ENCODE results near the gene GCLM. TPM values are rescaled to one million over a fixed set of nuclear protein-coding genes. Genes with fewer than 3 reads are reported as not detected.
A peak's percentile ranks its signal among the peaks of the same experiment; 100 is the strongest.
"Not testable (repeated sequence)": the region's sequence is repeated elsewhere in the genome, so short reads cannot be mapped to it uniquely, and the experiment has no call there.

The GCLM gene, protein sequence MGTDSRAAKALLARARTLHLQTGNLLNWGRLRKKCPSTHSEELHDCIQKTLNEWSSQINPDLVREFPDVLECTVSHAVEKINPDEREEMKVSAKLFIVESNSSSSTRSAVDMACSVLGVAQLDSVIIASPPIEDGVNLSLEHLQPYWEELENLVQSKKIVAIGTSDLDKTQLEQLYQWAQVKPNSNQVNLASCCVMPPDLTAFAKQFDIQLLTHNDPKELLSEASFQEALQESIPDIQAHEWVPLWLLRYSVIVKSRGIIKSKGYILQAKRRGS
- 11.1 TPM for total RNA-seq

DNA sequence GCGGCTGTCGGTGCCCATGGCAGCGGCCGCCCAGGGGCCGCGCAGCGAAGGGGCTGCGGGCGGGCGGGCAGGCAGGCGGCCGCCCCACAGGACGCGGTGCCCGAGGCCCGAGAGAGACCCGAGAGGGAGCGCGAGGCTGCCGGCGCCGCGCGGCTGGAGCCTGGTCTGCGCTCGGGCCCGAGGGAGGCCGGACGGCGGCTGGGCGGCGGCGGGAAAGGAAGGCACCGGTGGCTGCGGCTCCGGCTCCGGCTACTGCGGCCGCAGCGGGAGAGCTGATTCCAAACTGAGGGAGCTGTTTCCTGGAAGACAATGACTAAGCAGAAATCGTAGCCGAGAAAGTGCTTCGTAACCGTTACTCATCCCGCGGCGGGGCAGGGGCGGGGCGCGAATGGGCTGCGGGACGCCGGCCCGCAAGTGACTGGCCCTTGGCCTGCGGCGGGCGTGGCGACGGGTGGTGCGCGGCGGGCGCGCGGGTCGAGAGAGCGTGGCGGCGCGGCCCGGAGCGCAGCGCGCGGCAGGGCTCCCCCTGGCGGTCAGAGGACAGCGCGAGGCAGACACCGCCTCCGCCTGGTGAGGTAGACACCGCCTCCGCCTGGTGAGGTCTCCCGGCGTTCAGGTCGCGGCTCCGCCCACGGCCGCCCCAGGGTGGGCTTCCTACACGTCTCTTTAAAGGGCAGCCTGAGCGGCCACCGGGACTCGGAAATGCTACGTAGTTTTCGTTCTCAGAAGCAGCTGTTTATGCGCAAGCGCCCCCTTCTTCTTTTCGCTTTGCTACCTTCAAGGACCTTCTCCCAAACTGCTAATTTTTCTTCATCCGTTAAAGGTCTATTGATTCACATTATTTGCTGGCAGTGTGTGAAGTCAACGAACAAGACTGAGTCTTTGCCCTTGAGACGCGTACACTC, at the start of gene GCLM:
GCLM (minus strand) TSS at position 285 of the 905 bp plus-strand sequence; CDS start at position 18, 267 bp downstream.
- DNase-seq = peak; percentile 94

DNA sequence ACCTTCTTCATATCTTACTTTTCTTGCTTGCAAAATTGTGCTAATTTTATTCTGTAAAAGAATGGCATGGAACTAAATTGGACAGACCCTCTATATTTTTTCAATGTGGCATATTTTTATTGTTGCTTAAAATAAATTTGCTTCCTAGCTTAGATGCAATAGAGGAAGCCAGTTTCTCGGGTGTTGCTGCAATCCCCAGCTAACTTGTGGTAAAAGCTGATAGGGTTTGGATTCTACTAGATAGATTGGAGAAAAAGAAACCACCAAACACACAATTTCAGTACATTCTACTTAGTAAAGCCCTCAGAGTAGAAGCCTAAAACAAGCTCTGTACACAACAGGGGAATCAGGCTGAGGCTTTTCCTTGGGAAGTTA, 49.5 kb upstream of the GCLM start:
- no peak for DNase-seq

DNA sequence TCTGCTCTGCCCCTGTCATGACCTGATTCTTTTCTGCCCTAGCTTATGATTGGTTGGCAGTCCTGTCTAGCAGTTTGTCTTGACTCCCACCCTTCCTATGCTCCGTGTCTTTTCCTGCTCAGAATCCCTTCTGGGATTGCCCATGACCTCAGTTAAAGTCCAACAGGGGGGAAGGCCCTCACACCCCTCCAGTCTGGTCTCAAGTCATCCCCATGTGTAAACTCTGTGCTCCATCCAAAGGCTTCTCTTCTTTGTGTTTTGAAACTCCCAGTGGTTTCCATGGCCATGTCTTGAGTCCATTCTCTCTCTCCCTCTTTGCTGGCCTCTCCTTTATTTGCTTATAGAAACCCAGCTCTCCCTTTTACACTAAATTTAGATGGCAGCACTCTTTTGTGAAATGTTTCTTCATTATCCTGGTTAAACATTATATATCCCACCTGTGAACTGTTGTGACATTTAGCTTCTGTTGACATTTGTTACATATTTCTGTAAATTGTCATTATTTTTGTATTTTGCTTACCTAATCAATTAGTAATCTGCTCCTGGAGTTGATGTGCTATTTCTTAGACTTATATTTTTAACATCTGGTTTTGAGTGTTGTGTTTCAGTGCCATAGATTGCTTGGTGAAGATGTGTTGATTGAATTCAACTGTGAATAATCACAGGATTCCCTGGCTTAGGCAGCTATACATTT, 48.9 kb upstream of the GCLM start:
- DNase-seq = no peak

DNA sequence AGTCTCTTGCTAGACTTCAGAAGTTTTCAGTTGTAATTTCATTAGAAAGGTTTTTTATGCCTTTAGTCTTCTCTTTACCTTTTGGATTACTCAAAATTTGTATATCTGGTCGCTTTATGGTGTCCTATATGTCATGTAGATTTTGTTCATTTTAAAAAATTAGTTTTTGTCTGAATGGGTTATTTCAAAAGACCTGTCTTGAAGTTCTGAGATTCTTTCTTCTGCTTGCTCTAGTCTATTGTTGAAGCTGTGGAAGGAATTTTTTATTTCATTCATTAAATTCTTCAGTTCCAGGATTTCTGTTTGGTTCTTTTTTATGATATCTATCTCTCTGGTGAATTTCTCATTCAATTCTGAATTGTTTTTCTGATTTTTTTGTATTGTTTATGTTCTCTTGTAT, 46.5 kb upstream of the GCLM start:
- no peak for DNase-seq

DNA sequence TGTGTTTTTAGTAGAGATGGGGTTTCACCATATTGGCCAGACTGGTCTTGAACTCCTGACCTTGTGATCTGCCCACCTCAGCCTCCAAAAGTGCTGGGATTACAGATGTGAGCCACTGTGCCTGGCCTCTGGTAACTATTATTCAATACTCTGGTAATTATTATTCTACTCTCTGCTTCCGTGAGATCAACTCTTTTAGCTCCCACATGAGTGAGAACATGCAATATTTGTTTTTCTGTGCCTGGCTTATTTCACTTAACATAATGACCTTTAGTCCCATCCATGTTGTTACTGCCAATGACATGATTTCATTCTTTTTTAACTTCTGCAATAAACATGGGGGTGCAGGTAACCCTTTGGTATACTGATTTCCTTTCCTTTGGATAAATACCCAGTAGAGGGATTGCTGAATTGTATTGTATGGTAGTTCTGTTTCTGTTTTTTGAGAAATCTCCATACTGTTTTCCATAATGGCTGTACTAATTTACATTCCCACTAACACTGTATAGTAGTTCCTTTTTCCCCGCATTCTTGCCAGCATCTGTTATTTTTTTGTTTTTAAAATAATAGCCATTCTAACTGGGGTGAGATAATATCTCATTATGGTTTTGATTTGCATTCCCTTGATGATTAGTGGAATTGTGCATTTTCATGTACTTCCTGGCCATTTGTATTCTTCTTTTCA, 37.9 kb upstream of the GCLM start:
- not testable (repeated sequence) for DNase-seq

DNA sequence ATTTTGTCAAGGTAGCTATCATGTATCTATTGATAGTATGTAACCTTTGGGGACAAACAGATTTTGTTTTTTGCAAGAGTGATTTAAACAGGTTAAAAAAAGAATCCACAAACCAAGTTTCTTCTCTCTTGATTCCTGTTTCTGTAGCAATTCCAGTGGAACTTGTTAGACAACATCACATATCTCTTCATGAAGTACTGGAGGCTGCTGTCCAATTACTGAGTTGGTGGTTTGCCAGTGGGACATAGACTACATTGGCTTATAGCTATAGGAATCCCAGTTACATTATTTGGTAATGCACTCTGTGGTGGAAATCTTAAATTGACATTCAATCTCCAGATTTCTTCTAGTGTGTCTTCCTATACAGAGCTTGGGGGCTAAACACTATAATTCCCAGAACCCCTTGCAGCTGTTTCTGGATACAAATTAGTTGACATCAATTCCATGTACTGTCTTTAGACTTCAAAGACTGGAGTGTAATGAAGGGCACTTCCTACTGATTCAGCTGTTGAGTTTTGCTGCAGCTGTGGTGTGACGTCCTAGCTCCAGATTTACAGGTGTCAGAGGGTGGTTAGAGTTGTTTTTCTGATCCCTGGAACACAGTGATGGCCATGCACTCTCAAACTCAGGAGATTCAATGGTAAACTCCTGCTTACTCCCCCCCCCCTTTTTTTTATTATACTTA, 29.4 kb upstream of the GCLM start:
- peak; percentile 6 for DNase-seq

DNA sequence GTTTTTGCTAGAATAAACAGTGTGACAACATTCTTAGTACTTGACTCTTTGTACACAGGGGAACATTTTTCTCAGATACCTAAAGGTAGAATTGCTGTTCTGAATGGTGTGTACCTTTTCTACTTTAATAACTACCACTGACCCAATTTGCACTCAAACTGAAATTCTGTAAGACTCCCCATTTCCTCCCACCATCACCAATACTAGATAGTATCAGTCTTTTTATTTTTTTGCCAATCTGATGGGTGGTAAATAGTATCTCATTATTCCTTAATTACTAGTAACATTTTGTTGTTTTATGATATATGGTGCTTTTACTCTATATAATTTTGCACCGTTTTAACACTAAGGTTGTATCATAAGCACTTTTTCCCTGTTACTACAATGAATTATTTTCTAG, 28.8 kb upstream of the GCLM start:
- no peak for DNase-seq

DNA sequence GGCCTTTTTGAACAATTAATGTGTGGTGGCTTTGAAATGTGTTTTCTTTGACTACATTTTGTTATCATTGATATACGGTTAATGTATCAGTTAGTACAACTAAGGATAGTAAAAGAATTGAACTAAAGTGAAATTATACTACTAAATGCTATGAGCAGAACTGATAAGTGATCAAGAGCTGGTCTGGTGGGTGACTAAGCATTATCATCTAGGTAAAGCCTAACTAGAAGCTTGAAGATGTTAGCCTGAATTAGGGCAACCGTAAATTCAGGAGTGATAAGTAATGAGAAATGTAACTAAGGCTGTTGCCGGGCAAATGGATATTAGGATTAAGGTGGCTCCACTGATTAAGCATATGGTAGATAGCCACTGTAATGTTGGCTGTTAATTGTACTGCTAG, 16.0 kb upstream of the GCLM start:
- DNase-seq = no peak

DNA sequence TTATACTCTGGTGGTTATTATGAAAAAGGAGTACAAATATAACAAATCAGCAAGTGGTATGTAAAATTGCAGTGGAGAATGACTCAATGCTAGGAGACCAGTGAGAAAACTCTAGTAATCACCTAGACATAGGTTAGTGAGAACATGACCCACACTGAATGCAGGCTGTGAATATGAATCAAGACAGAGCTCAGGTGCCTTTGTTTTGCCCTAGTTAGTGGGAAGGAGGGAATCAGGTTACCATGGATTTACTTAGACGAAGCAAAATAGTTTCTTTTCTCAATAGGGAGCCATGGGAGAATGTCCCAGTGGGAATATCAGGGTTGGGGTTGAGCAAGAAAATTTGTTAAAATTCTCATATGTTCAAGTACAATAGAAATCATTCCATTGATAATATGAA, 10.6 kb upstream of the GCLM start:
- no peak for DNase-seq

DNA sequence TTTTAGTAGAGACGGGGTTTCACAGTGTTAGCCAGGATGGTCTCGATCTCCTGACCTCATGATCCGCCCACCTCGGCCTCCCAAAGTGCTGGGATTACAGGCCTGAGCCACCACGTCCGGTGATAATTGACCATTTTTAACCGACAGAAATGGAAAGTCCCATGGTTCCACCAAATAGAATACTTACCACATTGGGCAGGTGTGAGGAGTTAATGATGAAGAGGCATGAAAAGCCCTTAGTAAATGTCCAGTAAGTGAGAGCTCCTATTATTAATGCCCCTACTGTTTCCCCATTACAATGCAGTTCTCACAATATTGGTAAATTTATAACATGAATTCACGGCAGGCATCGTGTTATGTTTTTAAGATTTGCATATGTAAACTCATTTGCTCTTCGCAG, 8.1 kb upstream of the GCLM start:
- no peak for DNase-seq

DNA sequence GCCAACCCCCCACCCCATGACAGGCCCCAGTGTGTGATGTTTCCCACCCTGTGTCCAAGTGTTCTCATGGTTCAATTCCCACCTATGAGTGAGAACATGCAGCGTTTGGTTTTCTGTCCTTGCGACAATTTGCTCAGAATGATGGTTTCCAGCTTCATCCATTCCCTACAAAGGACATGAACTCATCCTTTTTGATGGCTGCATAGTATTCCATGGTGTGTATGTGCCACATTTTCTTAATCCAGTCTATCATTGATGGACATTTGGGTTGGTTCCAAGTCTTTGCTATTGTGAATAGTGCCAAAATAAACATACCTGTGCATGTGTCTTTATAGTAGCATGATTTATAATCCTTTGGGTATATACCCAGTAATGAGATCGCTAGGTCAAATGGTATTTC, 1.6 kb upstream of the GCLM start:
- DNase-seq = not testable (repeated sequence)

DNA sequence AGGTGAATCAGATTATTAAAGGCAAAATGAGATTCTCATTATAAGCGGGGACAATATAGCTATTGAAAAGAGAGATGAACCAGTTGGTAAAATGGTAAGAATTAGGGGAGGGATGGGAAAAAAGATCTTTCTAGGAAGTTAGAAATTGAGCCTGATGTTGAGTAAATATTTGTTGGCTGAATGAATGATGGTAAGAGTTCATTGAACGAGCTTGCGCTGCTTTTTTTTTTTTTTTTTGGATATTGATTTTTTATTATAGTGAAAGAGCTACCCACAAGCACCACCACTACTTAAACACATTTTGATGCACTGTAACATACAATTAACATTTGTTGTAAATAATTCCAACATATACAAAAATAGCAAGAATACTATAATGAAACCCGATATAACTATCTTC, 1.1 kb upstream of the GCLM start:
- no peak for DNase-seq

DNA sequence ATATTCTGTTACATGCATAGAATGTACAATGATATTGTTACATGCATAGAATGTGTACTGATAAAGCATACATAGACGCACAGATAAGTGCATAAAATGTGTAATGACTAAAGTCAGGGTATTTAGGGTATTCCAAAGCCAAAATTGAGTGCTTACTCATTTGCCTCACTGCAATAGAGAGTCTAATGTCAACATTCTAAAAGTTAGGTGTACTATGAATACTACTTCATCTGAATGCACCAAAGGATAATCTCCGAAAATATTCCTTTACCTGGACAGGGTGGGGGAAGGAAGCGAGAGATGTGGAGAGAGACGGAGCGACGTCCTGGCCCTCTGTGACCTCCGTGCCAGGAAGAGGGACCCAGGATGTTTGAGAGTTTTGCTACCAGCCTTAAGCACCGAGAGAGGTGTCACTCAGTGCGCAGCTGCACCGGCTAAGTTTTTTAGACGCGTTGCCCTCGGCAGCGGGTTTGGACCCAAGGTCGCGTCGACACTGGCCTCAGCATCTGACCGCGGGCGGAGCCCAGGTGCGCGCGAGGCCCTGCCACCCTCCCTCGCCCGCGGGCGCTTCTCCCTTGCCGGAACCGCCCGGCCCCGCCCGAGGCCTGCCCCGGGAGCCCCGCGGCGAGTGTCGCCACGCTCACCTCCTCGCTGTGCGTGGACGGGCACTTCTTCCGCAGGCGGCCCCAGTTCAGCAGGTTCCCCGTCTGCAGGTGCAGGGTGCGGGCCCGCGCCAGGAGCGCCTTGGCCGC, 660 bp downstream of the GCLM start:
- DNase-seq = peak; percentile 24

DNA sequence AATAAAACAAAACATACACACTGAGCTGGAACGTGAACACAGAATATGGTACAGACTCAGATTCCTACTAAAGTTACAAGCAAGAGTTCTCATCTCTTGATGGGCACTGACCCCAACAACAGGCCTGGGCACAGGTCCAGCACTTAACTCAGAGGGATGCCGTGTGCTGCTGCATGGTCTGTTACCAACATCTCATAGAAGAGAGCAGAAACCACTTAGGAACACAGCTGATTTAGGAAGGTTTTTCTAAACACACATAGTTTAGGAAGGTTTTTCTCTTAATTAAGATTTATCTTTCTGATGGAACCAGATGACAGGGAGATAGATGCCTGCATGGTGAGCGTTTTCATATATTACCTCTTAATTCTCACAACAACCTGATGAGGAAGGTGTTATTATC, 1.5 kb downstream of the GCLM start:
- DNase-seq = peak; percentile 65

DNA sequence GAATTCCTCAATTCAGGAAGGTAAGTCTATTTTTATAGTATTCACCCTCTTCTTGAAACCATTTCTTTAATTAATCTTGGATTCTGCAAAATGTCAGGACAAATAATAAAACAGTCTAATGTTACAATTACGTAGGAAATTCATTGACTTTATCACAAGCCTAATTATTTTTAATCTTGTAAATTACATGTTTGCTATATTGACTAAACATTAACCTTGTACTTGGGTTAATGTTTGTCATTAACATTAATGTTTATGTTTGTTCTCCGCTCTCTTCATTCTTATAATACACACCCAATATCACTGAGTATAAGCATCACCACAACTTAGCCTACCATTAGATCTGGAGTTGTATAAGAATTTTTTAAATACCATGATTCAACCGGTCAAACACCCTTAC, 2.8 kb downstream of the GCLM start:
- no peak for DNase-seq

DNA sequence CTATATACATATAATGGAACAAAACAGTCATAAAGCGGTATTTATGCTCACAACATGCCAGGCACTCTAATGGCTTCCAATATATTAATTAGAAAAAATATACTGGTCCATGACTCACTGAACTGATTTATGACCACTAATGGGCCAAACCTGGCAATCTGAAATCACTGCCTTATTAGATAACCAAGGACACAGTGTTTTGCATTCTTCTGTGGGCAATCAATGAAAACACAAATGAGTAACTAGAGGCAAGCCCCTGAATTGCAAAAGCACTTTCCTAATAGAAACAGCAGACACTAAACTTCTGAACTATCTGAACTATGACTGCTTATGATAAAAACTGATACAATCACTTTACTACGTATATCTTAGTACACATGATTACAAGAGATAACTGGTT, 3.5 kb downstream of the GCLM start:
- no peak for DNase-seq

DNA sequence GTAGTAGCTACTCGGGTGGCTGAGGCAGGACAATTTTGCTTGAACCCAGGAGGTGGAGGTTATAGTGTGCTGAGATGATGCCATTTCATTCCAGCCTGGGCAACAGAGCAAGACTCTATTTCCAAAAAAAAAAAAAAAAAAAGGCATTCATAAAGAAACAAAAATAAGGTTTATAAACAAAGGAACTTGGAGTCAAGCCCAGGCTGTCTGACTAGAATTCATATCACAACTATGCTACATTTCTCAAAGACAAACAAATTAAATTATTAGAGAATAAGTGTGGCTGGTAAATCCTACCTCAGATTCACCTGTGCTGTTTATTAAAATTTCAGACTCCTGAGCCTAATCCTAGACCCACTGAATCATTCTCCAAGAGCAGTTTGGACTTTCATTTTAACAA, 4.2 kb downstream of the GCLM start:
- no peak for DNase-seq

DNA sequence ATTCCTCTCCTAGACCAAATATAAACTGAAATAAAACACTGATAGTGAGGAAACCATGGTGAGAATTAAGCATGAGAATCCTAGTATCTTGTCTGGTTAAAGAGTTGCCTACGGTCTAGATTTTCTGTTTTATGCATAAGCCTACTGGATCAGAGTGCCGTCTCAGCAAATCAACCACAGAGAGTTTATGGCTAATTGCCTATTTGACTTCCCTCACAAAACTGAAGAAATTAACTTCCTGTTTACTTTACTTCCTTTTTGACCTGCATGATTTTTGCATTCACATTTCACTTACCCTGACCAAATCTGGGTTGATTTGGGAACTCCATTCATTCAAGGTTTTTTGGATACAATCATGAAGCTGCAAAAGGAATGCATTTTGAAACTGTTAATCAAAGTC, 5.0 kb downstream of the GCLM start:
- DNase-seq = no peak

DNA sequence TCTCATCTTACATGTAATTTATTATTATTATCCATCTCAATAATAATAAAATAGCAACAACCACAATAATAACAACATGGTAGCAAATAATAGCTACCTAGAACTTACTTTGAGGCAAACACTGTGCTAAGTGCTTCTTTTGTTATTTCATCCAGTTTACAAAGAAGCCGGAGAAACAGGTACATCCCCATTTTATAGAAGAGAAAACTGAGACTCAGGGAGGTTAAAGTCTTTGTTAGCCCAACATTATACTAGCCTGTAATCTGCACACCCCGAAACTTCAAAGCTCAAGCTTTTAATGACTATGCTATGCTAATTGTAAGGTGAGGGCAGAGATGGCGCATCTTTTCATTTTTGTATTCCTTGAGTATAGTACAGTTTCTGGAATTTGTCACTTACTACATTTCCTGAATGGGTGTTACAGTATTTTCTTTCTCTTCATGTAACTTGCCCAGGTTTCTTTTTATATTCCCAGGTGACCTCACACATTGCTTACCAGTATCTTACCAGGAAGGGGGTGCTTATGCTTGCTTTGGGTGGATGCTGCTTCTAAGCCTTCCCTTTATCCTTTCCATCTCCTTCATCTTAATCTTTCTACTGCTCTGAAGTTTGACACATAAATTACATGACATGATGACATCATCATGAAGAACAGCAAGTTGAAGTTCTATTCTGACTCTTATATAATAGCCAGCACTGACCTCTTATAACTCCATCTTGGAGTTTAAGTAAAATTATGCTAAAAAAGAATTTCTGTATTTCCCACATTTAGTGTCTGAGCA, 8.3 kb downstream of the GCLM start:
- no peak for DNase-seq

DNA sequence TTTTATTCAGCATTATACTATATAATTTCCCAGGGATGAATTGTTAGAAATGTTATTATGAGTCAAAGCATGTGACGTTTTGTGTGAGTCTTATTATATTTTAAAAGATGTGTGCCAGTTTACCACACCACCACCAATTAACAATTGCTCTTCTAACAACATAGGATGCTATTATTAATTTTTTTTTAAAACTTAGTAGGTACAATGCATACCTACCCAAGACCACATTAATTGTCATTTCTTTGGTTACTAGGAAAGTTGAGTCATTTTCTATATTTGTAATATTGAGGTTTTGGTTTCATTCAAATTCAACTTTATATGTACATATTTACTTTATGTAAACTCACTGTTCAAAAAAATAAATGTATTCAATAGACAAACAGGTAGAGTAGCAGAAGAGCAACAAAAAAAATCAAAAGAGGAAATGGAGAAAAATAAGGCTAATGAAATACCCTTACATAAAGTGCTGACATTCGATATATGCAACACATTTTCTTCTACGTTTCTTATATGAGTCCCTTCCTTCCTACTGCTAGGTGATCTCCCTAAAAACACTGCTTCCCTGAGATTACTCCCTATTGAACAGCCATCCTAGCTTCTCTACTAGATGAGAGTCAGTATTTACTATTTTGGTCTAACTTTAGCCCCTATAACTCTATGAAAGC, 9.6 kb downstream of the GCLM start:
- no peak for DNase-seq

All from tongue (tissue), 2 donors.